GM19397 (cell line): ENCODE measurements around the gene CAND1.

Experiments used
- ATAC-seq: cut with Tn5 transposase; IDR thresholded peaks from one replicate; pipeline ENCODE4 v1.9.1; 2021; ENCODE audit warnings: mild to moderate bottlenecking, moderate library complexity; ENCODE audit not compliant: unreplicated experiment

The CAND1 gene

DNA sequence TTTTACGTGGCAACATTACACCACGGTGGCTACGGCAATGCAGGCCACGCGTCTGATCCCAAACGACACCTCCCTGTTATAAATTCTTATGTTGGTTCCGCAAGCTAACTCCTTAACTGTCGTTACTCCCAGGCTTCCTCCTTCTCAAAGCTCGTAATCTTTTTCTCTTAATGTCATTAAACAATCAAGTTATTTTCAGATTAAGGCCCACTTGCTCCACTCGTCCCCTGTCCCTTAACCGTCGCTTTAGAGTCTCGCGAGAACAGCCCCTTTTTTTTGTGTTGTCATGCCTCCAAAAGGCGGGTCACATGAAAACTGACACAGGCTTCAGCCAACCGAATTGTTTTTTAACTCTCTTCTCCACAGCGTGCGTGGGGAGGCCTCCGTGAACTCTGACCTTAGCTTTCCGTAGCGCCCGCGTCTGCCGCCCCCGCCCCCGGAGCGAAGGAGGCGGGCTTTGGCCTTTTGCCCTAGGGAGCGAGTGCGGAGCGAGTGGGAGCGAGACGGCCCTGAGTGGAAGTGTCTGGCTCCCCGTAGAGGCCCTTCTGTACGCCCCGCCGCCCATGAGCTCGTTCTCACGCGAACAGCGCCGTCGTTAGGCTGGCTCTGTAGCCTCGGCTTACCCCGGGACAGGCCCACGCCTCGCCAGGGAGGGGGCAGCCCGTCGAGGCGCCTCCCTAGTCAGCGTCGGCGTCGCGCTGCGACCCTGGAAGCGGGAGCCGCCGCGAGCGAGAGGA, at the start of gene CAND1:
Gene CAND1, plus strand, starts transcription at position 463 of the 737 bp plus-strand sequence. CDS start 360 bp downstream, outside the sequence.
- peak; percentile 73 for ATAC-seq

GRCh38 chr12:67220065-67220464, 49.1 kb upstream of the CAND1 start:
- no peak for ATAC-seq

DNA sequence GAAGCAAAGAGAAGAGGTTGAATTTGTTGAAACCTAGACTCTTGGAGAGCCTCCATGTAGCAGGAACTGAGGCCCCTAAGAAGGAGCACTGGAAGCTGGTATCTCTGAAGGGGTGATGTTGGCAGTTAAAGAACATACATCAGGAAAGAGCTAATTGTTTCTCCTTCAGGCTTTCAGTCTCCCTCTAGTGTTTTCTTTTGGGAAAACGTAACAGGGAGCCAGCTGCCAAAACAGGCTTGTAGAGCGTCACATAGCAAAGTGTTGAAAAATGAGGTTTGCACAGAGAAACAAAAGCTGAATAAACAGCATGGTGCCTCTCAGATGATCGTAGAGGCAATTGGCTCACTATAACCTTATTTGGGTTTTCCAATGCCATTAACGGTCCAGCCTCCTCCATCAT, 46.9 kb upstream of the CAND1 start:
- ATAC-seq, result no peak

GRCh38 chr12:67223225-67223624, 45.9 kb upstream of the CAND1 start:
- ATAC-seq, result no peak

GRCh38 chr12:67237231-67237630, 31.9 kb upstream of the CAND1 start:
- no peak for ATAC-seq

GRCh38 chr12:67239061-67239460, 30.1 kb upstream of the CAND1 start:
- ATAC-seq, result no peak

GRCh38 chr12:67241482-67241881, 27.7 kb upstream of the CAND1 start:
- no peak for ATAC-seq

DNA sequence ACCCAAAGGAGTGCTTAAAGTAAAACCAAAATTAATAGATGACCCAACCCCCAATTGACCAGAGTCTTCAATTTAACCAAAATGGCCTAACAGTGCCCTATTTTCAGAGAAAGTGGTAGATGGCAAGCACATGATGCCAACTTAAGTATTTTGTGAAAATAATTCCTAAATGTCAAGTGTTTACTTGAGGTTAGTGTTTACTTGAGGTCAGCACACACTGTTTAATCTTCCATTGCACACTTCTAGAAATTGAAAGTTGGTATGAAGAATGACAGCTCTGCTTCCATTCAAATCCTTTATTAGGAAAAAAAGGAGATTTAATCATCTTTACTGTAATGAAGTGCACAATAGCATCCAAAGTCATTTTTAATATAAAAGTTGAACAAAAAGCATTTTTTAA, 25.9 kb upstream of the CAND1 start:
- no peak for ATAC-seq

- ATAC-seq, result no peak
These were observed 23.6 kb upstream of the CAND1 start for GRCh38 chr12:67245571-67245970.

DNA sequence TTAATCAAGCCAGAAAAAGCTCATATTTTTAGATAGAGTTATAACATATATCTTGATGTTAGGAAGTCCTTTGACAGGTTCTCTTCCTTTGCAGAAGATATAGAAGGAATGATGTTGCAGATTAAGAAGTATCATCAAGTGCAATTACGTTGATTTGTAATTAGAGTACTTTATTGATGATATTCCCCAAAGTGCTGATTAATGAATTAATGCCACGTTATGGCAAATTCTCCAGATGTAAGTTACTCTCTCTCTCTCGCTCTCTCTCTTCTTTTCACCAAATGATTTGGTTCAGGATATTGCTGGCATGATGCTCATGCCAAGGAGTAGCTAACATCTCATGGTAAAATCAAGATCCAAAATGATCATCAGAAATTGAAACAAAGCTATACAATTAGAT, 18.1 kb upstream of the CAND1 start:
- no peak for ATAC-seq

DNA sequence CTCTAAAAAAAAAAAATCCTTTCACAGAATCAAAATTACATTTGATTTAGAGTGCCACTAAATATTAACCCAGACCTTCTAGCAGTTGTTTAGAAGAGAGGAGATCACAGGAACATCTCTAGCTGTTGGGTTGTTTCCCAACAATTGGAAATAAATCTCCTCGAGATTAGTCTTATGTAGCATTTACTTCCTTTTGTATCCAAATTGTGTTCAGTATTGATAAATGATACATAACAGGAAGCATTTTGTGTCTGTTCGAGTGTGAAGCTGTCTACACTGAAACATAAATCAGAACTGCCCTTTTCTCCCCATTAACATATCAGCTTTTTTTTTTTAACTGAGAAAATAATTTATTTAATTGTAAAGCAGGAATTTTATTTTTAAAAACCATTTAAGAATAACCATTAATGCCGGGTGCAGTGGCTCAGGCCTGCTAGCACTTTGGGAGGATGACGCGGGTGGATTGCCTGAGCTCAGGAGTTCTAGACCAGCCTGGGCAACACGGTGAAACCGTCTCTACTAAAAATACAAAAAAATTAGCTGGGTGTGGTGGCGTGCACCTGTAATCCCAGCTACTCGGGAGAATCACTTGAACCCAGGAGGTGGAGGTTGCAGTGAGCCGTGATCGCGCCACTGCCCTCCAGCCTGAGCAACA, 14.7 kb upstream of the CAND1 start:
- ATAC-seq, result no peak

- ATAC-seq, result no peak
These were observed 12.5 kb upstream of the CAND1 start for GRCh38 chr12:67256649-67257048.

- no peak for ATAC-seq
These were observed 5.7 kb upstream of the CAND1 start for GRCh38 chr12:67263471-67263870.

DNA sequence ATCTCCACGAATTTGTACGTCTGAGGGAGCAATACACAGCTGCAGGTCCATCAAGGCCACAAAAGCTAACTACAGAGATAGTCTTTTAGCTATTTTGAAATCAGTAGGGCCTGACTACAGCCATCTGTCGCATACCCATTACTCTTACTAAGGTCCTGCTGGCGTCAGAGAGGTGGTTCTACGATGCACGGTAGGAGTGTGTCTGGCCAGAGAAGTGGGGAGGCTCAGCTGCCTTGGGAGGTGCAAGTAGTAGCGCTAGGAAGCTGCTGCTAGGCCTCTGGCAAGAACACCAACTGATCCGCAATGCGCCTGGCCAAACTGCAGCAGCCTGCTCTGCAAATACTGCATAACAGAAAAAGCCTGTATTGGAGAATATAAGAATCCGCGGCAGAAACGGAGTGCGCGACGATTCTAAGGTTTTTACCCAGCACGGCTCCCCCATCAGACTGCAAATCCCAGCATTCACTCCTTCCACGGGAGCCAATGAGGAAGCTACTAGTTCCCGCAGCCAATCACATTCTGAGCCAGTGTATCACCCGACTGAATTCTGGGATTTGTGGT, 743 bp upstream of the CAND1 start:
- ATAC-seq, result peak; percentile 71

- ATAC-seq, result peak; percentile 15
These were observed 745 bp downstream of the CAND1 start for GRCh38 chr12:67269633-67270573.

DNA sequence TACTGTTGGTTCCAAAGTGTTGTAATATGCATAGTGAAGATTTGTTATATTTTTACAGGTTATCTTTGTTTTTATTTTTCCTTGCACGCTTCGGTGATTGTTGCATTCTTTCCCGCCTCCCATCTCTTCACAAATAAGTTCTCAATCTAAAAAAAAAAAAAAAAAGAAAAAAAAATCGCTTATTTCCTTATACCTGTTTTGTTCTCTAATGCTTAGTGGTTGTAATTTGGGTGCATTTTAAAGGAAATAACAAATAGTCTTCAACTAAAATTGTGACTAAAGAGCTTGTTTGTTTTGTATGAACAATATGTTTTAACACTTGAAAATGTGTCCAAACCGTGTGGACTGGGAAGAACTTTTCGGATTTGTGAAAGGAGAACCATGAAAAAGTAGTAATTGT, 1.5 kb downstream of the CAND1 start:
- no peak for ATAC-seq

DNA sequence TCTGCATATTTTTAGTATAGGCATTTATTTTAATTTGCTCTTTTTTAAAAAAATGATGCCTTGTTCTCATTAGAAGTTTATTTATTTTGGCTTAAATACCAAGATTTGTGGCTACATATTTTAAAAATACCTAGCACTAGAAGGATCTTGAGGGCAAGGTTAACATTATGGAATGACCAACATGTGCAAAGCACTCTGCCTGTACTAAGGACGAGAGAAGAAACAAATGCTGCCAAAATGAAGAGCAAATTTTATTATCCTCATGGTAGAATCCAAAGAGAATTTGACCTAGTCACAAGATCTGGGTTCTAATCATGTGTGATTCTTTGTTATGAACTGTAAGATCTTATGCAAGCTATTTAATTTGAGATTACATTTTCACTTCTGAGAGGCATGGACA, 2.8 kb downstream of the CAND1 start:
- no peak for ATAC-seq

- no peak for ATAC-seq
These were observed 5.0 kb downstream of the CAND1 start for GRCh38 chr12:67274186-67274585.

GRCh38 chr12:67275380-67275913, 6.3 kb downstream of the CAND1 start:
- ATAC-seq, result no peak

- no peak for ATAC-seq
These were observed 7.3 kb downstream of the CAND1 start for GRCh38 chr12:67276421-67276820.

DNA sequence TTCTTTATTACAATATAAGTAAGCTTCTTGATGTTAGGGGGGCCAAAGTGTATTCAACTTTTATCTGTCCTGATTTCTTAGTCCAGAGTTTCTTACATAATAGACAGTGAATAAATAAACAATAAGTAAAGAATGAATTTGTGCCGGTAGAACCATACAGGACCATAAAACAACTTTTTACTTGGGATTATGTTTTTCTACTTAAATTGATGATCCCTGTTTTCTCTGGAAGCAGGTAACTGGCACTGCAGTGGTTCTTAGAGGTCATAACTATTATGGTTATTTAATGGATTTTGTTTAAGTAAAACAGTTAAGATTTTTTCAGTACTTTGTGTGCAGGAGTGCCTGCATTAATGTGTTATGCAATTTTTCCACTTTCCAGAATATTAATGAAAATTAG, 10.5 kb downstream of the CAND1 start:
- ATAC-seq, result no peak
